ENCODE results near the gene GALNT10. TPM values are rescaled to one million over a fixed set of nuclear protein-coding genes. Genes with fewer than 3 reads are reported as not detected.
A peak's percentile ranks its signal among the peaks of the same experiment; 100 is the strongest.
"Not testable (repeated sequence)": the region's sequence is repeated elsewhere in the genome, so short reads cannot be mapped to it uniquely, and the experiment has no call there.

Gene GALNT10
- total RNA-seq: 42.7 and 50.7 TPM in 2 replicates

DNA sequence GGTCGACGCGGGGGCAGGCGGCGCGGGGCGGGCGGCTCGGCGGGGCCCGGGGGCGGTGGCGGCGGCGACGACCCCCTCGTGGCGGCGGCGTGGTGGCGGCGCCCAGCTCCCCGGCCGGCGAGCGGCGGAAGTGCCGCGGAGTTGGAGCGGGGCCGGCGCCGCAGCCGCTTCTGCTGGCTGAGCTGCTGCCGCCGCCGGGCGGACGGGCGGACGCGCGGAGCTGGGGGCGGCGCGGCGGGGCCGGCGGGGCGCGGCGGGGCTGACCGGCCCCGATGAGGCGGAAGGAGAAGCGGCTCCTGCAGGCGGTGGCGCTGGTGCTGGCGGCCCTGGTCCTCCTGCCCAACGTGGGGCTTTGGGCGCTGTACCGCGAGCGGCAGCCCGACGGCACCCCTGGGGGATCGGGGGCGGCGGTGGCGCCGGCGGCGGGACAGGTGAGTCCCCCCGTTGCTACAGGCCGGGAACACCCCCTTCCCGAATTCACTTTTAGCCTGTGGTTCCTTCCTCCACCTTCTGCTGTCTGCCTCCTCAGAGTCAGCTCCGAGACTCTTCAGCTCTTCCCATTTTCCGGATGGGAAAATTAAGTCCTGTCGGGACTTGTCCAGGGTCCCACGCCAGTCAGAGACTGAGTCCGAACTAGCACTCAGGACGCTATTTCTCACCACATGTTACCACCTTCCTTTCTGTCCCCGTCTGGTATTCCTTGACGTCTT is at the start of gene GALNT10:
GALNT10 (plus strand) TSS at position 139 of the 710 bp plus-strand sequence; CDS start at position 273, 134 bp downstream.
- Mint-ChIP-seq H3K4me3 (peak within 1 kb of the TSS; percentile 96), H3K4me1 (peaks cover 47% of the 10 kb centered on the region), H3K27ac (peak within 1 kb of the TSS; percentile 93), H3K9me3 (no peaks in the 10 kb centered on the region), H3K27me3 (peaks cover 5% of the 10 kb centered on the region), H3K36me3 (ENCODE audit: low read depth) (peaks cover 26% of the 10 kb centered on the region)
- peak; percentile 91 for DNase-seq
- intact Hi-C loops (cut with micrococcal nuclease): loop anchor here (1.0 to 10.0 kb wide), 5 partner anchors 8 to 664 kb away; partner anchors contain the start of genes CNOT8, FAXDC2, LARP1 and SAP30L

- no peak overlapping the region for H3K27ac Mint-ChIP-seq
- H3K36me3 Mint-ChIP-seq (ENCODE audit: low read depth): no peaks in the 10 kb centered on the region
- H3K4me1 Mint-ChIP-seq: no peaks in the 10 kb centered on the region
- no peak overlapping the region for H3K4me3 Mint-ChIP-seq
- H3K9me3 Mint-ChIP-seq: no peaks in the 10 kb centered on the region
- intact Hi-C loops (cut with micrococcal nuclease): no loop called here
- peaks cover 8% of the 10 kb centered on the region for H3K27me3 Mint-ChIP-seq
- no peak for DNase-seq
Observed at GRCh38 chr5:154141745-154142221, 48.8 kb upstream of the GALNT10 start.

DNA sequence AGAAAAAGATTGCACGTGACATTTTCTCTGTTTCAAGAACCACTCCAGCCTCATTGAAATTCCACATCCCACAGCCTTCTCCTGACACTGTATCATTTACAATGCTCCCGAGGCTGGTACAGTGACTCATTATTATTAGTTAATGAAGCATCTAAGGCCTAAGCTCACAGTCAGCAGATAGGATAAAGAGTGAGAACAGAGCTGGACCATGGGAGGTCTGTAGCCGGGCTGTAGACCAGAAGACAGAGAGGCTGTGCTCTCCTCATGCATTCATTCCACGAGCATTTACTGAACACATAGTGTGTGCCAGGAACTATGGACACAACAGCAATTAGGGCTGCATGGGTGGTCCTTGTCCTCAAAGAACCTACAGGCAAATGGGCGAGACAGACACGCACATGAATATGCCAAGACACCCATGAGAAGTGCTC is 47.3 kb upstream of the GALNT10 start:
- intact Hi-C loops (cut with micrococcal nuclease): no loop called here
- no peak for DNase-seq
- Mint-ChIP-seq H3K4me3 (no peak overlapping the region), H3K9me3 (no peaks in the 10 kb centered on the region), H3K4me1 (no peaks in the 10 kb centered on the region), H3K36me3 (ENCODE audit: low read depth) (no peaks in the 10 kb centered on the region), H3K27ac (no peak overlapping the region), H3K27me3 (peaks cover 10% of the 10 kb centered on the region)

GRCh38 chr5:154145268-154145667 is 45.3 kb upstream of the GALNT10 start:
- H3K27me3 Mint-ChIP-seq: peaks cover 10% of the 10 kb centered on the region
- no peak for DNase-seq
- no peaks in the 10 kb centered on the region for H3K4me1 Mint-ChIP-seq
- H3K4me3 Mint-ChIP-seq: no peak overlapping the region
- H3K9me3 Mint-ChIP-seq: no peaks in the 10 kb centered on the region
- intact Hi-C loops (cut with micrococcal nuclease): no loop called here
- H3K27ac Mint-ChIP-seq: no peak overlapping the region
- no peaks in the 10 kb centered on the region for H3K36me3 Mint-ChIP-seq (ENCODE audit: low read depth)

GRCh38 chr5:154146409-154146808 is 44.1 kb upstream of the GALNT10 start:
- Mint-ChIP-seq H3K4me3 (no peak overlapping the region), H3K27me3 (peaks cover 7% of the 10 kb centered on the region), H3K27ac (no peak overlapping the region), H3K4me1 (no peaks in the 10 kb centered on the region), H3K36me3 (ENCODE audit: low read depth) (no peaks in the 10 kb centered on the region), H3K9me3 (no peaks in the 10 kb centered on the region)
- intact Hi-C loops (cut with micrococcal nuclease): no loop called here
- no peak for DNase-seq

DNA sequence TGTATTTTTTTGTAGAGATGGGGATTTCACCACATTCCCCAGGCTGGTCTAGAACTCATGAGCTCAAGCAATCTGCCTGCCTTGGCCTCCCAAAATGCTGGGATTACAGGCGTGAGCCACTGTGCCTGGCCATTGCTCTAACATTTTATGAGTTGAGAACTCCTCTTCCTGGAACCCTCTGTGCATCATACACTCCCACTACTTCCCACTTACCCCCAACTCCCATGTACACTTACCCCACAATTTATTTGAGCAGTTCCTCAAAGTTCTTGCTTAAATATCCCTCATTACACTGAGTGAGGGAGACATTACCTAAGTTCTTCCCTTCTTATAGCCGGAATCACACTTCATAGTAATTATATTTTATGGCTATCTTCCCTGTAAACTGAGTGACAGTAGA is 42.9 kb upstream of the GALNT10 start:
- no peak overlapping the region for H3K27ac Mint-ChIP-seq
- no peaks in the 10 kb centered on the region for H3K36me3 Mint-ChIP-seq (ENCODE audit: low read depth)
- H3K4me3 Mint-ChIP-seq: no peak overlapping the region
- intact Hi-C loops (cut with micrococcal nuclease): no loop called here
- peaks cover 7% of the 10 kb centered on the region for H3K27me3 Mint-ChIP-seq
- no peaks in the 10 kb centered on the region for H3K9me3 Mint-ChIP-seq
- DNase-seq: no peak
- H3K4me1 Mint-ChIP-seq: no peaks in the 10 kb centered on the region

- H3K4me1 Mint-ChIP-seq: not testable (repeated sequence)
Observed at GRCh38 chr5:154150471-154150870, 40.1 kb upstream of the GALNT10 start.

DNA sequence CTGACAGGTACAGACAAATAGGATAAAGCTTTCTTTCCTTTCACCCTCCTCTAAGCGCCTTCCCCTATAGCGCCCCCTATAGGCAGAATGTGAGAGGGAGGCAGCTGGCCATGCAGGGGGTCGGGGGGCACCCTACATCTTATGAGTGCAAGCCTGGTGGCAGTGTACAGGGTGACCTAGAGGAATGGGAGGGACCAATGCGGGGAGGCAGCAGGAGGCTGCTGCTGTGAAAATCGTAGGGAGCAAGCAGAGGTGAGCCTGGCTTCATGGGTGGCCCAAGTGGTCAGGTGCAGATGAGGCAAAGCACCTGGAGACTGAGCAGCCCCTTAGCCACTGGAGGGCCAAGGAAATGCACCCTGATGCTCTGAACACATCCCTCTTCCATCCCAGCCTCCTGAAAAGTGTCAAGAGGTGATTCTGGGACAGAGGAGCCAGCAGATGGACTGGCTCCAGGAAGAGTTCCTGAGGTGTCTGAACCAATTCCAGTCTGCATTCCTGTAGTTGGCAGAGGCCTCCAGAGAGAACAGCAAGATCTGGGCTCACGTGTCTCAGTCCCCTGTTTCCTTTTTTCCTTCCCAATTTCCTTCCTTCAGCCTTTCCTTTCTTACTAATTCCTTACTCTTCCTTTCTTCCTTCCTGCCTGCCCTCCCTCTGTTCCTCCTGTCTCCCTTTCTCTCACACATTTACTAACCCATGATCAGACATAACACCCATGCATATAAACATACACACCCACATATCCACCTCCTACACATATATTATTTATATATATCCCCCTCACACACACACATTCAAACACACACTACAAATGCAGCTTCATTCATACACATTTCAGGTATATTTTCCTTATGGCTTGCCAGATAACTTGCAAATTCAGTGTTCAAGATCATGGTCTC is 32.8 kb upstream of the GALNT10 start:
- no peak overlapping the region for H3K4me3 Mint-ChIP-seq
- no peak overlapping the region for H3K27ac Mint-ChIP-seq
- intact Hi-C loops (cut with micrococcal nuclease): no loop called here
- H3K36me3 Mint-ChIP-seq (ENCODE audit: low read depth): no peaks in the 10 kb centered on the region
- H3K27me3 Mint-ChIP-seq: peaks cover 55% of the 10 kb centered on the region
- DNase-seq: peak; percentile 67
- no peaks in the 10 kb centered on the region for H3K9me3 Mint-ChIP-seq
- H3K4me1 Mint-ChIP-seq: no peaks in the 10 kb centered on the region

More at GRCh38 chr5:154150471-154150870, 40.1 kb upstream of the GALNT10 start:
- H3K9me3 Mint-ChIP-seq; H3K4me3 Mint-ChIP-seq; DNase-seq; intact Hi-C loops (cut with micrococcal nuclease); H3K36me3 Mint-ChIP-seq (ENCODE audit: low read depth); H3K27ac Mint-ChIP-seq: not testable (repeated sequence)
- H3K27me3 Mint-ChIP-seq: peaks cover 18% of the 10 kb centered on the region

DNA sequence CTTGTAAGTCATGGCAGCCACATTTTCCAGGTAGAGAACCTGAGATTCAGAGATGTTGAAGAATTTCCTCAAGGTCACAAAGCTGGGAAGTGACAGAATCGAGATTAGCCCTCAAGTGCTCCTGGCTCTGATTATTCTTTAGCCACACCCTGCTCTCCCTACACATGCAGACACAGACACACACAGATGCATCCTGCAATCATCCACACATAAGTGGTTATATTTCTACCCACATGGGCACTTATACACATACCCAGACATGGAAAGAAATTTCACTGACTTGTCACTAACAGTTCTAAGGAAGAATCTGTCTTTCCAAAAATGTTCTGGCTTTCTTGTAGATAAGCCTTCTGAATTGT is 32.2 kb upstream of the GALNT10 start:
- Mint-ChIP-seq H3K36me3 (ENCODE audit: low read depth) (no peaks in the 10 kb centered on the region), H3K9me3 (no peaks in the 10 kb centered on the region), H3K4me3 (no peak overlapping the region), H3K4me1 (no peaks in the 10 kb centered on the region), H3K27ac (no peak overlapping the region), H3K27me3 (peaks cover 56% of the 10 kb centered on the region)
- intact Hi-C loops (cut with micrococcal nuclease): no loop called here
- DNase-seq: no peak

GRCh38 chr5:154159343-154159742 is 31.2 kb upstream of the GALNT10 start:
- H3K27ac Mint-ChIP-seq: no peak overlapping the region
- H3K4me3 Mint-ChIP-seq: no peak overlapping the region
- H3K36me3 Mint-ChIP-seq (ENCODE audit: low read depth): no peaks in the 10 kb centered on the region
- no peaks in the 10 kb centered on the region for H3K9me3 Mint-ChIP-seq
- intact Hi-C loops (cut with micrococcal nuclease): no loop called here
- no peak for DNase-seq
- peaks cover 62% of the 10 kb centered on the region for H3K27me3 Mint-ChIP-seq
- H3K4me1 Mint-ChIP-seq: no peaks in the 10 kb centered on the region

DNA sequence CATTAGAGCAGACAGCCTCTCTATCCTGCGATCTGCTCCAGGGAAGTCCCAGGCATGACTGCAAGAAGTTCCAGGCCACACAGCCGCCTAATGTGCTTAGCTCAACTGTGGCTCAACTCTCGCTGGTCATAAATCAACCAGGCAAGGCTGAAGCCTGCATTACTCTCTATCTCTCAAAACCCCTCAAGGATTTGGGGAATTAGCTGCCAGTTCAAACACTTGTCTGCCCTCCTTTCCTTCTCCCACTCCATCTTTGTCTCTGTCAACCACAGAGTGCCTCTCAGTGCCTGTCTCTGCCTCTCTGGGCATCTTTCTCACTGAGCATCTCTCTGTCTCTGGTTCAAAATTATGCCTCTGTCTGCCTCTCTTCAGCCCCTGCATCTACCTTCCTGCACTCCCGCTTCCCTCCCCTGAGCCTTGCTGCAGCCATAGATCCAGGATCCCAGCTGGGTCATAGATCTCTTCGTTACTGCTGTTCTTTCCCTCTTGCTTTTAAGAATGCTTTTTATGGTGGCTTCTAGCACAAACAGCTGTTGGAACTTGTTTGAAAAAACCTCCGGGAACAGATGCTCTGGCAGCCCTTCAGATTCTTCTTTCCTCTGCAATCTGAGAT is 27.9 kb upstream of the GALNT10 start:
- H3K4me1 Mint-ChIP-seq: no peaks in the 10 kb centered on the region
- no peak for DNase-seq

GRCh38 chr5:154163327-154164248 is 26.9 kb upstream of the GALNT10 start:
- no peak for DNase-seq
- intact Hi-C loops (cut with micrococcal nuclease): no loop called here
- no peaks in the 10 kb centered on the region for H3K9me3 Mint-ChIP-seq
- H3K4me1 Mint-ChIP-seq: no peaks in the 10 kb centered on the region
- no peaks in the 10 kb centered on the region for H3K36me3 Mint-ChIP-seq (ENCODE audit: low read depth)
- no peak overlapping the region for H3K4me3 Mint-ChIP-seq
- H3K27me3 Mint-ChIP-seq: peaks cover 55% of the 10 kb centered on the region
- H3K27ac Mint-ChIP-seq: no peak overlapping the region

More for the DNA sequence above, 27.9 kb upstream of the GALNT10 start:
- Mint-ChIP-seq H3K4me3 (no peak overlapping the region), H3K36me3 (ENCODE audit: low read depth) (no peaks in the 10 kb centered on the region), H3K27ac (no peak overlapping the region), H3K9me3 (no peaks in the 10 kb centered on the region), H3K27me3 (peaks cover 63% of the 10 kb centered on the region)
- intact Hi-C loops (cut with micrococcal nuclease): no loop called here

GRCh38 chr5:154164249-154164581 is 26.3 kb upstream of the GALNT10 start:
- no peak for DNase-seq
- Mint-ChIP-seq H3K4me3 (no peak overlapping the region), H3K4me1 (no peaks in the 10 kb centered on the region), H3K27me3 (peaks cover 49% of the 10 kb centered on the region), H3K9me3 (no peaks in the 10 kb centered on the region), H3K36me3 (ENCODE audit: low read depth) (no peaks in the 10 kb centered on the region), H3K27ac (no peak overlapping the region)
- intact Hi-C loops (cut with micrococcal nuclease): no loop called here
